Uterus (tissue), 4 donors: ENCODE results near the gene DIRAS1. TPM values are rescaled to one million over a fixed set of nuclear protein-coding genes. Genes with fewer than 3 reads are reported as not detected.

ENCODE experiments used
- DNase-seq, 2 donors: peaks; one replicate each; pipeline ENCODE4 v3.0.0-alpha.2; 2019 to 2020
- H3K27ac ChIP-seq, 2 donors: fragments of 200-600 bp; sonication (generic); 1 replicate in 1 of 2; 2 replicates in 1 of 2; pipeline ENCODE4 v1.5.1; 2016 to 2018
- H3K27me3 ChIP-seq, 2 donors: fragments of 200-600 bp; sonication (generic); one replicate each; pipeline ENCODE4 v1.5.1; 2018 to 2019; ENCODE audit warnings: control low read depth in 1 of 2
- H3K36me3 ChIP-seq, 2 donors: fragments of 200-600 bp; sonication (generic); one replicate each; pipeline ENCODE4 v1.5.1; 2019; ENCODE audit warnings: control low read depth in 1 of 2
- H3K4me1 ChIP-seq, 2 donors: fragments of 200-600 bp; sonication (generic); one replicate each; pipeline ENCODE4 v1.5.1; 2018 to 2019; ENCODE audit warnings: control low read depth in 1 of 2
- H3K4me3 ChIP-seq, 2 donors: fragments of 200-600 bp; sonication (generic); 1 replicate in 1 of 2; 2 replicates in 1 of 2; pipeline ENCODE4 v1.5.1; 2018 to 2019; ENCODE audit warnings: mild to moderate bottlenecking in 1 of 2
- H3K9me3 ChIP-seq, 2 donors: fragments of 200-600 bp; sonication (generic); one replicate each; pipeline ENCODE4 v1.5.1; 2019; ENCODE audit warnings: control low read depth in 1 of 2
- POLR2A ChIP-seq, 2 donors: fragments of 450-650 bp; IDR thresholded peaks; one replicate each; pipeline ENCODE4 v1.6.1; 2016; ENCODE audit warnings: antibody characterized with exemption in 2 of 2, mild to moderate bottlenecking in 1 of 2, moderate library complexity in 1 of 2
- intact Hi-C: fragments of 100-400 bp; cut with DNase I; formaldehyde crosslinking; loops from one replicate; pipeline ENCODE4 v1.15.1; 2023; ENCODE audit warnings: low total_unique reads
- total RNA-seq, 4 donors: library from RNA; depleted of rRNA in 3 of 4; stranded (reverse); fragments of >200 nt in 3 of 4; gene quantifications; one replicate each; pipeline versions ENCODE4 v1.1.0 to v1.2.4, GENCODE V29; 2014 to 2023
- TF ChIP-seq, protein P1 (sequence below), 4 experiments: fragments of 200-600 bp in 2 of 4; fragments of 450-650 bp in 2 of 4; sonication (generic) in 2 of 4; IDR thresholded peaks; one replicate each; pipeline ENCODE4 v1.5.1; 2016 to 2019; ENCODE audit warnings: antibody characterized with exemption in 4 of 4, mild to moderate bottlenecking in 2 of 4, moderate library complexity in 1 of 4
- donor health status: DM: yes; HTN: yes; CAD: no.

The DIRAS1 gene
- total RNA-seq, 4 donors from 2014 or later, result 1.0 to 34.1 (median 4.9) TPM

DNA sequence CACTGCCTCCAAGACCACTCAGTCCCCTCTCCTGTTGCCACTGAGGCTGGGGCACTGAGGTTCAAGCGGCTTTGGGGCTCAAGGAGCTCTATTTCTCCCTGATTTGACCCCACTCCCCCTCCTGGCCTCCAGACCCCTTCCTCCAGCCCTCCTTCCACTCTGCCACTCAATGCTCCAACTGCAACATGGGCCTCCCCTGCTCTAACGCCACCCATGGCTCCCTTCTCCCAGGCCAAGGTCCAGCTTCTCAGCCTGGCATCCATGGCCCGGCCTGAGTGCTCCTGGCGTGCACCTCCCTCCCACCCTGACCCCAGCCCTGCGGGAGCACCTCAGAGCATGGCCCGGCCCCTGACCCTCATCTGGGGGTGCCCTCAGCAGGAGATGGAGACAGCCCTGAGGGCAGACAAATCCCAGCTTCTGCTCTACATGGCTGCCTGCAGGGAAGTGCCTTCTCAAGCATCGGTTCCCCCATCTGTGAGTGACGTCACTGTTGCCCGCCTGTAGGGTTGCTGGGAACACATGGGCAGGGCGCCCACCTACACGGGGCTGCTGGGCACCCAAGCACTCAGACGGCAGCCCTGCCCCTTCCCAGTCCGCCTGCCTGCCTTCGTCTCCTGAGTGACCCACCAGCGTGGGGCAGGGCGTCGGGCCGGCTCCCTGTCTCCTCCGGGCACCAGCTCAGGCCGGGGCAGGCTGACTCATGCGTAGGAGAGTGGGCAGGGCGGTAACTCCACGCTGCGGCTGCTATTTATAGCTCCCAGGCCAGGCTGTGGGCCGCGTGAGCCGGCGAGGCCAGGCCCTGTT is 1.6 kb upstream of the DIRAS1 start:
- TF ChIP-seq, protein P1, sequence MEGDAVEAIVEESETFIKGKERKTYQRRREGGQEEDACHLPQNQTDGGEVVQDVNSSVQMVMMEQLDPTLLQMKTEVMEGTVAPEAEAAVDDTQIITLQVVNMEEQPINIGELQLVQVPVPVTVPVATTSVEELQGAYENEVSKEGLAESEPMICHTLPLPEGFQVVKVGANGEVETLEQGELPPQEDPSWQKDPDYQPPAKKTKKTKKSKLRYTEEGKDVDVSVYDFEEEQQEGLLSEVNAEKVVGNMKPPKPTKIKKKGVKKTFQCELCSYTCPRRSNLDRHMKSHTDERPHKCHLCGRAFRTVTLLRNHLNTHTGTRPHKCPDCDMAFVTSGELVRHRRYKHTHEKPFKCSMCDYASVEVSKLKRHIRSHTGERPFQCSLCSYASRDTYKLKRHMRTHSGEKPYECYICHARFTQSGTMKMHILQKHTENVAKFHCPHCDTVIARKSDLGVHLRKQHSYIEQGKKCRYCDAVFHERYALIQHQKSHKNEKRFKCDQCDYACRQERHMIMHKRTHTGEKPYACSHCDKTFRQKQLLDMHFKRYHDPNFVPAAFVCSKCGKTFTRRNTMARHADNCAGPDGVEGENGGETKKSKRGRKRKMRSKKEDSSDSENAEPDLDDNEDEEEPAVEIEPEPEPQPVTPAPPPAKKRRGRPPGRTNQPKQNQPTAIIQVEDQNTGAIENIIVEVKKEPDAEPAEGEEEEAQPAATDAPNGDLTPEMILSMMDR (IDR thresholded peaks at IDR 0.05), result no peak
- TF ChIP-seq POLR2A (IDR thresholded peaks at IDR 0.05), result peak in 1 of 2 donors; percentile 40
- Histone ChIP-seq H3K27me3 (peaks cover 0 to 8% of the 10 kb centered on the region in 2 donors), H3K4me3 (no peak overlapping the region), H3K27ac (peak overlapping the region; percentile 81 to 88), H3K36me3 (no peaks in the 10 kb centered on the region), H3K9me3 (no peaks in the 10 kb centered on the region), H3K4me1 (peaks cover 0 to 32% of the 10 kb centered on the region in 2 donors)
- peak; percentile 82 to 86 for DNase-seq
- intact Hi-C loops, result no loop called here

GRCh38 chr19:2721570-2722540 is 683 bp upstream of the DIRAS1 start:
- Histone ChIP-seq H3K36me3 (no peaks in the 10 kb centered on the region), H3K4me1 (peaks cover 0 to 32% of the 10 kb centered on the region in 2 donors), H3K4me3 (peak overlapping the region; percentile 33 to 45), H3K27me3 (peaks cover 0 to 8% of the 10 kb centered on the region in 2 donors), H3K9me3 (no peaks in the 10 kb centered on the region), H3K27ac (peak overlapping the region; percentile 81 to 88)
- TF ChIP-seq, protein P1 (IDR thresholded peaks at IDR 0.05), result no peak
- TF ChIP-seq POLR2A (IDR thresholded peaks at IDR 0.05), result no peak
- no peak for DNase-seq
- intact Hi-C loops, result no loop called here

GRCh38 chr19:2719920-2720776 is 1.0 kb downstream of the DIRAS1 start:
- H3K27me3 ChIP-seq, result no peaks in the 10 kb centered on the region
- H3K27ac ChIP-seq, result peak overlapping the region; percentile 61 to 68
- H3K4me1 ChIP-seq, result peaks cover 0 to 32% of the 10 kb centered on the region in 2 donors
- peak overlapping the region; percentile 45 to 53 for H3K4me3 ChIP-seq
- intact Hi-C loops, result no loop called here
- DNase-seq, result no peak
- no peak for TF ChIP-seq POLR2A (IDR thresholded peaks at IDR 0.05)
- TF ChIP-seq, protein P1 (IDR thresholded peaks at IDR 0.05), result no peak
- no peaks in the 10 kb centered on the region for H3K9me3 ChIP-seq
- H3K36me3 ChIP-seq, result no peaks in the 10 kb centered on the region

DNA sequence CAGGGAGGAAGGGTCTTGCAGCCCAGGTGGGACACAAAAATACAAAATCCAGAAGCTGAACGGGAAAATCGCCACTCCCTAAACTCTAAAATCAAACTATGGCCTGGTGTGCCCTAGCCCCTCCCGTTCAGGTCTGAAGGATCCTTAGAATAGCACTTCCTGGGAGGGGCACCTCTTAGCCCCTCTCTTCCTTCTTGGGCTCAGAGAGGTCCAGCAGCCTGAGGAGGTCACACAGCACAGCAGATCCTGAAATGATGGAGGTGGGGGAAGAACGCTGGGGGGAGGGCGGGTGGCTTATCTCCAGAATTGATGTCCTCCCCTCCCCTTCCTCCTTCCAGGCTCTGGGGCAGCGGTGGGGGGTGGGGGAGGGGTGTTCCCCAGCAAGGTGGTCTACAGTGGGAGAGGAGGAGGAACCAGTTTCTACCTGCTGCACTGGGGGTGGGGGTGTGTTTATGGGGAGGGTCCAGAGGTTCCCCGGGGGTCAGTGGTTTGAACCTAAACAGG is 1.9 kb downstream of the DIRAS1 start:
- no peaks in the 10 kb centered on the region for H3K36me3 ChIP-seq
- no peaks in the 10 kb centered on the region for H3K27me3 ChIP-seq
- no peak overlapping the region for H3K4me3 ChIP-seq
- intact Hi-C loops, result no loop called here
- no peak overlapping the region for H3K27ac ChIP-seq
- TF ChIP-seq POLR2A (IDR thresholded peaks at IDR 0.05), result no peak
- TF ChIP-seq, protein P1 (IDR thresholded peaks at IDR 0.05), result no peak
- DNase-seq, result no peak
- peaks cover 0 to 32% of the 10 kb centered on the region in 2 donors for H3K4me1 ChIP-seq
- no peaks in the 10 kb centered on the region for H3K9me3 ChIP-seq
